OCI-LY3 (cell line): ENCODE results near the gene MT1M.
A peak's percentile ranks its signal among the peaks of the same experiment; 100 is the strongest.

Experiments used
- H2AFZ ChIP-seq: fragments of 200-600, 300-600 bp; shearing (Covaris generic); 2 replicates; pipeline ENCODE4 v1.6.0; 2014; ENCODE audit warnings: antibody characterized with exemption, low read depth, low read length
- H3K27ac ChIP-seq: fragments of 200-600, 300-600 bp; sonication (generic); 2 replicates; pipeline ENCODE4 v1.5.1; 2014; ENCODE audit warnings: mild to moderate bottlenecking, low read length, moderate library complexity, mixed read lengths
- H3K27me3 ChIP-seq: fragments of 200-600, 300-600 bp; sonication (generic); 2 replicates; pipeline ENCODE4 v1.6.1; 2014; ENCODE audit warnings: low read depth, low read length, mixed read lengths
- H3K36me3 ChIP-seq: fragments of 200-600, 300-600 bp; sonication (generic); replicated peaks from 2 replicates; pipeline ENCODE3; 2014; ENCODE audit warnings: low read depth, low read length, mixed read lengths
- H3K4me1 ChIP-seq: fragments of 300-600, 200-600 bp; sonication (generic); 2 replicates; pipeline ENCODE4 v1.6.1; 2014; ENCODE audit warnings: low read length, mixed read lengths
- H3K4me2 ChIP-seq: fragments of 200-600, 300-600 bp; sonication (generic); 2 replicates; pipeline ENCODE4 v1.6.1; 2014; ENCODE audit warnings: low read length, mixed read lengths
- H3K4me3 ChIP-seq: fragments of 300-600, 200-600 bp; sonication (generic); 2 replicates; pipeline ENCODE4 v1.5.1; 2014; ENCODE audit warnings: antibody characterized with exemption, mild to moderate bottlenecking, low read length, moderate library complexity
- H3K79me2 ChIP-seq: fragments of 300-600, 200-600 bp; shearing (Covaris generic); 2 replicates; pipeline ENCODE4 v1.6.1; 2014; ENCODE audit warnings: mild to moderate bottlenecking, low read length, mixed read lengths
- H3K9ac ChIP-seq: fragments of 300-600, 200-600 bp; shearing (Covaris generic); 2 replicates; pipeline ENCODE4 v1.6.0; 2014; ENCODE audit warnings: mild to moderate bottlenecking, low read length, moderate library complexity
- H3K9me3 ChIP-seq: fragments of 200-600, 300-600 bp; shearing (Covaris generic); 2 replicates; pipeline ENCODE4 v1.6.1; 2014; ENCODE audit warnings: low read length, mixed read lengths; ENCODE audit not compliant: insufficient read depth
- H4K20me1 ChIP-seq: fragments of 200-600, 300-600 bp; sonication (generic); 2 replicates; pipeline ENCODE4 v1.6.1; 2016; ENCODE audit warnings: low read length, mixed read lengths; ENCODE audit not compliant: insufficient read depth
- EZH2phosphoT487 ChIP-seq: fragments of 200-600 bp; shearing (Covaris generic); IDR thresholded peaks from 2 replicates; pipeline ENCODE4 v1.6.1; 2018; ENCODE audit warnings: antibody characterized with exemption, mixed run types, low read depth
- TF ChIP-seq, protein P1 (sequence below): fragments of 200-600, 300-600 bp; sonication (generic); IDR thresholded peaks from 2 replicates; pipeline ENCODE4 v1.5.1; 2014; ENCODE audit warnings: antibody characterized with exemption, low read length, low read depth

Gene MT1M

DNA sequence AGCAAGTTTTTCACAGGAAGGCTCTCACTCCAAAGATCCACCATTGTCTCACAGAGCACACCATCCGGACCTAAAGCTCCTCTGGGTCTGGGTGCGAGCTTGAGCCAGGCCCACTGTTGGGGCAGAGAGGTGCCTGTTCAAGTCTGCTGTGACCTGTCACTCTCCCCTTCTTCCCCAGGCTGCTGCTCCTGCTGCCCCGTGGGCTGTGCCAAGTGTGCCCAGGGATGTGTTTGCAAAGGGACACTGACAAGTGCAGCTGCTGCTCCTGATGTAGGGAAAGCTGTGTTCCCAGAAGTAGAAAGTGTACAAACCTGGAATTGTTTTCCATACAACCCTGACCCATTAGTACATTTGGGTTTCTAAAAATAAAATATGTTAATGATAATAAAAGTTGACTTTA lies 45.0 kb downstream of the MT1M start:
- H3K36me3 ChIP-seq: no peaks in the 10 kb centered on the region
- peaks cover 4% of the 10 kb centered on the region; the same call in 1 of the 2 replicates for H3K4me1 ChIP-seq
- no peak overlapping the region for H3K4me2 ChIP-seq
- no peak overlapping the region for H2AFZ ChIP-seq
- no peaks in the 10 kb centered on the region for H4K20me1 ChIP-seq
- H3K27ac ChIP-seq: no peak overlapping the region
- H3K9ac ChIP-seq: no peak overlapping the region
- H3K4me3 ChIP-seq: no peak overlapping the region
- H3K9me3 ChIP-seq: no peaks in the 10 kb centered on the region
- H3K79me2 ChIP-seq: no peaks in the 10 kb centered on the region
- TF ChIP-seq, protein P1, sequence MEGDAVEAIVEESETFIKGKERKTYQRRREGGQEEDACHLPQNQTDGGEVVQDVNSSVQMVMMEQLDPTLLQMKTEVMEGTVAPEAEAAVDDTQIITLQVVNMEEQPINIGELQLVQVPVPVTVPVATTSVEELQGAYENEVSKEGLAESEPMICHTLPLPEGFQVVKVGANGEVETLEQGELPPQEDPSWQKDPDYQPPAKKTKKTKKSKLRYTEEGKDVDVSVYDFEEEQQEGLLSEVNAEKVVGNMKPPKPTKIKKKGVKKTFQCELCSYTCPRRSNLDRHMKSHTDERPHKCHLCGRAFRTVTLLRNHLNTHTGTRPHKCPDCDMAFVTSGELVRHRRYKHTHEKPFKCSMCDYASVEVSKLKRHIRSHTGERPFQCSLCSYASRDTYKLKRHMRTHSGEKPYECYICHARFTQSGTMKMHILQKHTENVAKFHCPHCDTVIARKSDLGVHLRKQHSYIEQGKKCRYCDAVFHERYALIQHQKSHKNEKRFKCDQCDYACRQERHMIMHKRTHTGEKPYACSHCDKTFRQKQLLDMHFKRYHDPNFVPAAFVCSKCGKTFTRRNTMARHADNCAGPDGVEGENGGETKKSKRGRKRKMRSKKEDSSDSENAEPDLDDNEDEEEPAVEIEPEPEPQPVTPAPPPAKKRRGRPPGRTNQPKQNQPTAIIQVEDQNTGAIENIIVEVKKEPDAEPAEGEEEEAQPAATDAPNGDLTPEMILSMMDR: no peak
- TF ChIP-seq EZH2phosphoT487: no peak
- H3K27me3 ChIP-seq: peaks cover 3% of the 10 kb centered on the region; the same call in 1 of the 2 replicates

DNA sequence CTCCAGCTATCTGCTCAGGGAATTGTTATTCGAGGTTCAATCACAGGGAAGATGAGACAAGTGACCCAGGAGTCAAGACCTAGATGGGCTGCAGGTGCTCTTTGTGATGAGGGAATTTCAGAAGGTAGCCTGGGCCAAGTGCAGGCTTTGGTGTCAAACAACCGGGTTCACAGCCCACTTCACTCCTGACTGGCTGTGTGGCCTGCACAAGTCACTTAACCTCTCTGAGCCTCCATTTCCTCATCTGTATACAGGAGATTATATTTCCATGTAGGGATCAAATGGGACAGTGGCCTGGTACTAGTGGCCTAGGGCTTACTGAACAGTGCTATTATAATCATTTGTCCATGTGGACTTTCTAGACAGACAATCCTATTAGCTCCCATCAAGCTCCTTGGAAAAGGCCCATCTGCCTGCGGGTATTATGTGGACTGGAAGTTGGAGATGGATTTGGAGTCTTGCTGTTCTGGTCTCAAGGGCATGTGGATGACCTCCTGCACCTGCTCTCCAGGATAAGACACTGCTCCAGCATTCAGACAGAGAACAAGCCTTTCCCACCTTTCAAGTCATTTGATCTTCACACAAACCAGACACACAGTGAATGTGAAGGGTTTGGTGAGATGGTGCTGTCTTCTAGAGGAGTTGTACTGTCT lies 46.7 kb downstream of the MT1M start:
- H3K4me2 ChIP-seq: no peak overlapping the region
- H3K36me3 ChIP-seq: no peaks in the 10 kb centered on the region
- H3K4me3 ChIP-seq: no peak overlapping the region
- no peak for TF ChIP-seq EZH2phosphoT487
- TF ChIP-seq, protein P1: no peak
- no peaks in the 10 kb centered on the region for H4K20me1 ChIP-seq
- H2AFZ ChIP-seq: no peak overlapping the region
- H3K27me3 ChIP-seq: peaks cover 3% of the 10 kb centered on the region; the same call in 1 of the 2 replicates
- no peaks in the 10 kb centered on the region for H3K79me2 ChIP-seq
- no peak overlapping the region for H3K27ac ChIP-seq
- no peak overlapping the region for H3K9ac ChIP-seq
- H3K9me3 ChIP-seq: no peaks in the 10 kb centered on the region
- H3K4me1 ChIP-seq: peaks cover 14% of the 10 kb centered on the region

DNA sequence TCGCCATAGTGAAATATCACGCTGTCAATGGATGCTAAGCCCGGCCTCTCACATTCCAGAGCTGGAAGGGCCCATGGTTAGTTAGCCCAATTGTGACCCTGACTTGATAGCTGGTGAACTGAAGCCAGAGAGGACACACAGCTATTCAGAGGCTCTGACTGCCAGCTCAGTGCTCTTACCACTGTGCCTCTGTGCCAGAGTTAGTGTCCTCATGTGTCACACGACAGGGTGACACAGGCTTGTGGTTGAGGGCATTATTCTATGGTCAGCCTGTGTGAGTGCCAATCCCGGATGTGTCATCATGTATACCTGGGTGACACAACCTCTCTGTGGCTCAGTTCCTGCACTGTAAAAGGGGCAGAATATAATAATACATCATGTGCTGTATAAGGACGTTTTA lies 47.4 kb downstream of the MT1M start:
- H3K27me3 ChIP-seq: peaks cover 3% of the 10 kb centered on the region; the same call in 1 of the 2 replicates

DNA sequence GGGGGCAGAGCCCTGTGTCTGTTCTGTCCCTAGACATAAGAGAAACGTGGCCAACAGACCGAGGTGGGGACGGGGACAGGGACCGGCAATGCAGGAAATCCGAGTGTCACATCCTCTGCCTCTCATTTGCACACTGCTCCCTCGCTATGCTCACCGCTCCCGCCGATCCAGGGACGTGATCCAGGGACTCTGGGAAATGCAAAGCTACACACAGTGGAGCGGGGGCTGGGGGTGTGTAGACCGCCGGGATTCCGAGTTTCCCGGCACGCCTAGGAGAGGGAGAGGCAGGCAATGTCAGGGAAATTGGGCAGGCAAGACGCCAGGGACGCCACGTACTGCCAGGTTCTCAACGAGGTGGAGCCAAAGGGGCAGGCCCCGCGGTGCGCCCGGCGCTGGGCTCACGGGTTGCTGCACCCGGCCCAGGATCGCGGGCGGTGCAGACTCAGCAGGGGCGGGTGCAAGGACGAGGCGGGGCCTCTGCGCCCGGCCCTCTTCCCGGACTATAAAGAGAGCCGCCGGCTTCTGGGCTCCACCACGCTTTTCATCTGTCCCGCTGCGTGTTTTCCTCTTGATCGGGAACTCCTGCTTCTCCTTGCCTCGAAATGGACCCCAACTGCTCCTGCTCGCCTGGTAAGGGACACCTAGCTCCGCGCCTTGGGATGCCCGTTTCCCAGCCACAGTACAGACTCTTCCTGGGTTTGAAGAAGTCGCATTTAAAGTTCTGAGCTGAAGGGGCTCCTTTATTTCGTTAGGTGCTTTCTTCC lies 49.7 kb downstream of the MT1M start, which contains the start of gene MT1X:
Gene MT1X (plus strand): TSS at position 532 of the 764 bp plus-strand sequence. CDS start 71 bp downstream, at position 603.
- Histone ChIP-seq H3K36me3 (no peaks in the 10 kb centered on the region), H3K4me1 (peaks cover 14% of the 10 kb centered on the region), H3K9me3 (no peaks in the 10 kb centered on the region), H3K79me2 (no peaks in the 10 kb centered on the region), H3K4me3 (peak within 1 kb of the TSS; percentile 94), H3K27me3 (no peaks in the 10 kb centered on the region), H3K27ac (no peak within 1 kb of the TSS), H2AFZ (peak within 1 kb of the TSS; percentile 96), H3K4me2 (peak within 1 kb of the TSS; percentile 99), H4K20me1 (no peaks in the 10 kb centered on the region), H3K9ac (peak within 1 kb of the TSS; percentile 78)
- TF ChIP-seq, protein P1: no peak
- no peak for TF ChIP-seq EZH2phosphoT487

More for the DNA sequence above, 47.4 kb downstream of the MT1M start:
- Histone ChIP-seq H2AFZ (no peak overlapping the region), H3K27ac (no peak overlapping the region), H3K79me2 (no peaks in the 10 kb centered on the region), H3K9ac (no peak overlapping the region), H3K4me2 (no peak overlapping the region), H3K36me3 (no peaks in the 10 kb centered on the region), H3K4me1 (peaks cover 14% of the 10 kb centered on the region), H4K20me1 (no peaks in the 10 kb centered on the region), H3K4me3 (no peak overlapping the region), H3K9me3 (no peaks in the 10 kb centered on the region)
- TF ChIP-seq, protein P1: no peak
